SKM-1 treated with dmso at 0.1 percent for 144 hours (cell line): ENCODE results near the gene IGFBP6.
A peak's percentile ranks its signal among the peaks of the same experiment; 100 is the strongest.
"Not testable (repeated sequence)": the region's sequence is repeated elsewhere in the genome, so short reads cannot be mapped to it uniquely, and the experiment has no call there.

ENCODE experiments used
- DNase-seq: peaks from one replicate; lab custom pipeline; 2025; ENCODE audit not compliant: unreplicated experiment; lab: John Stamatoyannopoulos, UW

The IGFBP6 gene

DNA sequence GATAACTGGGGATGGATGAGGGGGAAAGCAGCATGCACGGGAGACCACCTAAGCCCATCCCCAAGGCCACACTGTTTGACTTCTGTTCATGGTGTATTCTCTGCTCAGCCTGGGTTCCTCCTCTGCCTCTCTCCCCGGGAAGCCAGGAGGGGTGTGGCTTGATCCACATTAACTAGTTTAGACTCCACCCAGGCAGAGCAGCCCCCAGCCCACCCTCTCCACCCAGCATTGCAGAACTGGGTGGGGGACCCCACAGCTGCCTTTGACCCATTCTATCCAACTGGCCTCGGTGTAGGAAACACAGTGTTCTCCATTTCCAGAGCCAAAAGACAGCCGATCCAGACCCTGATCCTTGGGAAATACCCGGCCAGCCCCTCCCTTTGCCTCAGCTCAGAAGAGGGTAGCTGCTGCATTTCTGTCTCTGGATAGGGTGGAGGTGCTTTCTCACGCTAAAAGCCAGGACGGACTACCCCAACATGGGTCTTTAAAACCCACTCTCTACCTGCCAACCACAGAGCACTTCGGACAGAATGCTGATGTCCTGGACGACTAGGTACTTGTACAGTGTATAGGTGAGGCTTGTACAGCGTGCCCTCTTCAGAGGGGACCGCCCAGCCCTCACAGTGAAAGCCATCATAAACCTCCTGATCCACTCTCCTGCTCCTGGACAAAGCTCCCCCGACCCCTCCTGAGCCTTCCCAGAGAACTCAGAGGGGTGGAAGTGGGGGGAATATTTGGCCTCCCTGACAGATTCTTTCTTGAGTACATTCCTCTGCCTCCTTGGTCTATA lies 27.7 kb upstream of the IGFBP6 start:
- DNase-seq, result no peak

DNA sequence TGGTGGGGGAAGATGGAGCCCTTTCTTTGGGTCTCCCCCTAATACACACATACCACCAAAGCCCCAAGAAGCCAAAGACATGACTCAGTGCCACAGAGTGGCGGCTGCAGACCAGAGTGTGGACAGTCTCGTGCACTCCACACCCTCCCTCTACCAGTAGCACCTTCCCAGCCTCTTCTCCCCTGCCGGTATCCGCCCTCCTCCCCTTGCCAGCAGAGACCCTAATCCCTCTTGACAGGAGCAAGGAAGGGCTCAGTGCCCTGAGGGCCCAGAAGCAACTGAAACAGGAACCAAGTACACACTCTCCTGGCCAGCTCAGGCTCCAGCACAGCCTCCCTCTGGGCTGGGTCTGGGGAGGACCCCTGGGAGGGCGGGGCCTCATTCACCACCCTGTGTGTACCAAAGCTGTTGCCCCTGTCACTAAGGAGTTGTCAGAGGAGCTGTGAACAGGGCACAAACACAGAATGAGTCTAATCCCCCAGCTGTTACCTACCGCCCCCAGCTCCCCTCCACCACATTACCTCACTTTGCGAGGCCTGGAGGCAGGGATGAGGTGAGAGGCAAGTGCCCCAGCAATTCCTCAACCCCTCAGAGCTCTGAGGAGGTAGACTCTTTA lies 26.5 kb upstream of the IGFBP6 start:
- no peak for DNase-seq

DNA sequence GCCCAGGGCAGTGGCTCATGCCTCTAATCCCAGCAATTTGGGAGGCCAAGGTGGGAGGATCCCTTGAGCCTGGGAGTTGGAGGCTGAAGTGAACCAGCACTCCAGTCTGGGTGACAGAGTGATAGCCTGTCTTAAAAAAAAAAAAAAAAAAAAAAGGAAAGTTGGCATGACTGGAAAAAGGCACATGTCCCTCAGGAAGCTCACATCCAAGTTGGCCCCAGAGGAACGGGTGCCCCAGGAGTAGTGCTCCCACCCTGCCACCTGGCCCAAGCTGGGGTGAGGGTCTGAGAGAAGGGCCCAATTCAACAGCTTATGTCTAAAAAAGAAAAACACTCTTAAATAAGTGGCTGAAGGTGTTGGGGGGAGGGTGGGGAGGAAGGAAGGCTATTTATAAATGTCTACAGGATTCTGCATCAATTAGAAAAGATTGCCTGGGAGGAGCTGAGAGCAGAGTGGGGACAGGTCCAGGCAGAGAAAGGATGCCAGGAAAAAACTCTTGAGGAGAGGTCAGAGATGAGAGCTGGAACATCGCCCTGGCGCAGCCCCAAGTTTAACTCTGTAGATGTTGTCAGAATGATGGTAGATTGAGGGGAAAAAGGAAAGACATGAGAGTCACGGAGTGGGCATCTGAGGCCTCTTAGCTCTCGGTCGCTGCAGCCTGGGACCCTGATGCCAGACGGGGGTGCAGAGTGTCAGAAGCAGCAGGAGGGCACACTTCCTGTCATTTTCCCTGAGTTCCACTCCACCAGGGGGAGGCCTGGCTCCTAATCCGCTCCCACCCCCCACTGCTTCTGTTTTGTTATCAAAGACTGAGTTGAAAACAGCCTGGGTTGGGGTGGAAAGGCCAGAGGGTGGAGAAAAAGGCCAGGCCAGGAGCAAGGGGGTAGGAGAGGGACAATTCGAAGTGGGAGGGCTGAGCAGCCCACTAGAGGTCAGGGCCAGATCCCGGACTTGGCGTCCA lies 25.6 kb upstream of the IGFBP6 start:
- DNase-seq, result no peak

DNA sequence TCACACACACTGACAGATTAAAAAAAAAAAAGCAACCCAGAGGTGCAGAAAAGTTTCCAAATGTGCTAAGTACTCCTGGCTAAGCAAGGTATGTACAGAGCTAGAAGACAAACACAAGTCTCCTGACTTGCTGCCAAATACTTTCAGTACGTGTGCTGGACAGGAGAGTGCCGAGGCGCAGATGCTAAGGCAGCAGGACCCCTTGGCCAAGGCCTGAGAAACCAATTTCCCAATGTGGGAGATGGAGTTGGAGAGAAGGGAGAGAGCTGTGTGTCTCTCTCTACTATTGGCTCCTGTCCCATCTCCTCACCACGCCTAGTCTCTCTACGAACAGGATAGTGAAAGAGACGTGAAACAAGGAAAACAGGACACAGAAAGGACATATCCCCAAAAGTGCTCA lies 23.6 kb upstream of the IGFBP6 start:
- no peak for DNase-seq

DNA sequence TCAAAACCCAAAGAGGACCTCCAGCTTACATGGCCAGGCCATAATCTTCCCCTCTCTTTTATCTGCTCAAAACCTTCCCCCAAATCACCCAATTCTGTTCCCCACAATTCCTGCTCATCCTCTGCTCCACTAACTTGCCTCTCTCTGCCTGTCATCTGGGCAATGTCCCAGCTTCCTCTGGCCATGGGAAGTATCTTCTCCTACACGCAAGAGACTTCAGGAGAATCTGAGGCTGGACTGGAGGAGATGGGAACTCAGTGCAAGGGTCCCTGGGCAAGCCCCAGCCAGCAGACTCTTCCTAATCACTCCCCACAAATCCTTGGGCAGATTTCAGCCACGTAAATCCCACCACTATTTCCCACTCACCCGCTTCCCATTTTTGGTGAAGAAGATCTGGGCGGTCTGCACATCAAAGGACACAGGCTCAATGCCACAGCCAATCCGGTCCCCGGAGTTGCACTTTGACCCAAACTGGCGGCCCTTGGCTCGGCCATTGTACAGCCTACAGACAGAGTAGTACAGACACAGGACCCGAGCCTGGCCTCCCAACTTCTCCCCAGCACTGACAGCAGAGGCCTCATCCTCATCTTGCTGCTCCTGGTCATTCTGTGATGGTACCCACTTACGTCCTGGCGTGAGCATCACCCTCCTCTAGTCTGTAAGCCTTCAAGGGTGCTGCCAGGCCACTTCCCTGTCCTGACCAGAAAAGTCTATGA lies 23.0 kb upstream of the IGFBP6 start:
- DNase-seq, result no peak

DNA sequence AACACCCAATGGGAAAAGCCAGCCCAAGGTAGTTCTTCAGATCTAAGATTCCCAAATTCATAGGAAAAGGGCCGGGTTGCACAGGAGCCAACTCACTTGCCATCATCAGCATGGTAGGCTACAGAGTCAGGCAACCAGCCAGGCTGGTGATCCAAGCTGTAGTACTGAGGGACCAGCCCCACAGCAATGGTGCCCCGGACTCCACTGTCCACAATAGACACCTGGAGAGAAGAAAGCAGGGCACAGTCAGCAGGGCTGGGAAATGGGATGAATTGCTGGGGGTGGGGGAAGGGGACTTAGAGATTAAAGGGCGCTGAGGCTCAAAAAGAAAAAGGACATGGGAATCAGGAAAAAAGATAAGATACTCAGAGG lies 22.5 kb upstream of the IGFBP6 start:
- DNase-seq, result no peak

DNA sequence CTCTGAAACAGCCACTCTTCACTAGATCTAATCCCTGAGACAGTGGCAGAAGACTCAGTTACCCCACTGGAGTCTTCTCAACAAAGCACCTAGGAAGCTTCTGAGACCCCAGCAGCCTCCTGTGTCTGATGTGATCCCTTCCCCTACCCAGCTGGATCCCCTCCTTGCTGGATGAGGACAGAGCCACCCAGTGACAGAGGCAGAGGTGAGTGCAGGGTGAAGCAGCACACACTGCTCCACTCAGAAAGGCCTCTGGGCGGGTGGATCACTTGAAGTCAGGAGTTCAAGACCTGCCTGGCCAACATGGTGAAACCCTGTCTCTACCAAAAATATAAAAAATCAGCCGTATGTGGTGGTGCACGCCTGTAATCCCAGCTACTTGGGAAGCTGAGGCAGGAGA lies 21.0 kb upstream of the IGFBP6 start:
- DNase-seq, result no peak

DNA sequence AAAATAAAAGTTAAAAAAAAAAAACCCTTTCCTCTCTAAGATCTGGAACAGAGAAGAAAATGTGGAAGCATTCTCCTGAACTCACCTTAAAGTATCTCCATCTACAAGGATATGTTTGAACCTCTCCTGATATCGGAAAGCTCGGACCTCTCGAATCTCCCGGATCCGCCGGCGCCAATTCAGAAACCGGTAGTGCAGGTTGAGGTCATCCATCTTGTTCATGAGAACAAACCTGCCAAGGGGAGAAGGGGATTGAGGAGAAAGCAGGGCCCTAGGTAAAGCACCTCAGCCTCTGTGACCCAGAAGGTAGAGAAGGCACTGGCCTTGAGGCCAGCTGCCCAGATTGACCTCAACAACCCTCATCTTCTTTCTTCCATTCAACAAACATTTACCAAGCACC lies 20.4 kb upstream of the IGFBP6 start:
- no peak for DNase-seq

DNA sequence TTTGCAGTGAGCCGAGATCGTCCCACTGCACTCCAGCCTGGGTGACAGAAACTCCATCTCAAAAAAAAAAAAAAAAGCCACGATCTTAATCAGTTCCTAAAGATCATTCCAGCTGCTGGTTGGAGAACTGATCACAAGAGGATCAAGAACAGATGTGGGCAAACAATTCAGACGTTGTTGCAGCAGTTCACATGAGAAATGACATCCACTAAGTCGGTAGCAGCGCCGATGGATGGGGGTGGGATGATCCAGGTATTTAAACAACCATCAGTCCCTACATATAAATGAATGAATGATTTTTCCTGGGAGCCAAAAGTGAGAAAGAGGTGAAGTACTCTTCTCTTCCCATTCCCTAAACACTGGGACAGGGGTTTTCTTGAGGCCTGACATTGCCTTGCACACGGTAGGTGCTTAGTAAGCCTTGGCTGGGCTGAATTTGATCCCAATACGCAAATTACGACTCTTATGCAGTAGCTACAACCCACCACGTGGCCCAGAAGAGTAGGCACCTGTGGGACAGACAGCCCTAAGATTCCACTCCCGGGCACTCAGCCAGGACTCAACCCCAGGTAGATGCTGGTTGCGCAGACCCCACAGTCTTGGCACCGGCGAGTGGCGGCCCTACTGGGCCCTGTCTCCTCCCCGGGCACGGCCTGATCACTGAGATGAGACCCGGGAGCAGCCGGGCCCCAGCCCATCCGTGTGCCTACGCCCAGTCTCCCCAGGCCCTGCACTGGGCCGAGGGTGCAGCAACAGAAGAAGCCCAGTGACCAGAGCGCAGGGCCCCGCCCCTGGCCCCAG lies 18.8 kb upstream of the IGFBP6 start:
- DNase-seq, result no peak

DNA sequence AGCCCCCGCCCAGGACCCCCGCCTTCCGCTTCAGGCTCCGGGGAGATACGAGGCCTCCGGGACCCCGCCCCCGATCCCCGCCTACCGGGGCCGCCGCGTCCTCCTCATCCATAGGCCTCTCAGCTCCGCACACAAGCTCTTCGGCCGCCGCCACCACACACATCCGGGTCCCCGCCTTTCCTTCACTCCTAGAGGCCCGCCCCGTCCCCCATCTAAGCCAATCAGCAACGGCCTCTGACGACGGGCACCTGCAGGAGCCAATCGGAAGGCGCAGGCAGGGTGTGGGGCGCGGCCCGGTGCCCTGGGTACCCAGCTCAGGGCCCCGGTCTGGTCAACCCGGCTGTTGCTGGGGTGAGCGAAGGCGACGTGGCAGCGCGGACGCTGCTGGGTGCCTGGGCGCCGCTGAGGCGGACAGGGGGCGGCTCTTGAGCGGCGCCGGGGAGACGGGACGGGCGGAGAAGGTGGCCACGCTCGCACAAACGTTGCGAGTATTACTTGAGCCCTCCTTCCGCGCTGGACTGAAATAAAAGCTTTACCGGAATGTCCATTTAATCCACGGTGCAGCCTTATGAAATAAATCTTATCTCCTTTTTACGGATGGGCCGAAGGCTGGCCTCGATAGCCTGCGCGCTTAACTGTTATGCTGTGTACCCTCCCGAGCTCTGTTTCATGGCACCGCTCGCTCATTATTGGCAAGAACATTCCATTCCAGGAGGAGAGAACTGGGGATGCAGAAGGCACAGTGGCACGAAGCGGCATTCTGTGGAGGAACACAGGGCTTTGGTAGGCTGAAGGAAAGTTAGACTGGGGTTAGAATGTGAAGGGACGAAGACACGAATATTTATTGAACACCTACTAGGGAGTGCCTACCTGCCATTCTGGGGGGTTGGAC lies 18.0 kb upstream of the IGFBP6 start, which contains the start of gene SPRYD3:
TSS of gene SPRYD3 (minus strand) at position 165 of the 892 bp plus-strand sequence. CDS start at position 108, 57 bp downstream.
- DNase-seq, result peak; percentile 71

DNA sequence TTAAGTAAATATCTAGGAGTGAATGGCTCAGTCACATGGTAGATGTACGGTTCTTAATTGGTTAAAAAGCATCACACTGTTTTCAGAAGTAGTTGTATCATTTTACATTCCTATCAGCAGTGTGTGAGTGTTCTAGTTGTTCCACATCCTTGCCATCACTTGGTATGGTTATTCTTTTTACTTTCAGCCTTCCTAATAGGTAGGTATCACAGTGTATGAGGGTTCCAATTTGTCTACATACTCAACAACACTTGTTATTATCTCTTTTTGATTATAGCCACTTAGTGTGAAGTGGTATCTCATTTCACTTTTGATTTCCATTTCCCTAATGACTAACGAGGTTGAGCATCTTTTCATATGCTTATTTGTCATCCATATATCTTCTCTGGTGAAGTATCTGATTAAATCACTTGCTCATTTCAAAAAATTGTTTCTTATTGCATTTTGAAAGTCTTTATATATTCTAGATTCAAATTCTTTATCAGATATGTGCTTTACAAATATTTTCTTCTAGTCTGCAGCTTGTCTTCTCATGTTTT lies 14.8 kb upstream of the IGFBP6 start:
- no peak for DNase-seq

DNA sequence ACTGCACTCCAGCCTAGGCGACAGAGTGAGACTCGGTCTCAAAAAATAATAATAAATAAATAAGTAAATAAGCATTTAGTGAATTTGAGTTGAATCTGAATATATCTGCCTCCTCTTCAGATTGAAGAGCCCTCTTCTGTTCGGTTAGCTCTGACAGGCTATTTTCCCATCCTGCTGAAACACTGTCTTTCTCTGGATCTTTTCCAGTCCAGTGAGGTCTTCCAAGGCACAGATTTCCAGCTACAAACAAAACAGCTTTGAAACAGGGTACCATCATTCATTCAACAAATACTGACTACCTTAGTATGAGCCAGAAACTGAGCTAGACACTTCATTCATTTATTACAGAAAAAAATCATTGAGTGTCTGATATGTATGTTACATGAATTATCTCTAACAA lies 11.1 kb upstream of the IGFBP6 start:
- no peak for DNase-seq

DNA sequence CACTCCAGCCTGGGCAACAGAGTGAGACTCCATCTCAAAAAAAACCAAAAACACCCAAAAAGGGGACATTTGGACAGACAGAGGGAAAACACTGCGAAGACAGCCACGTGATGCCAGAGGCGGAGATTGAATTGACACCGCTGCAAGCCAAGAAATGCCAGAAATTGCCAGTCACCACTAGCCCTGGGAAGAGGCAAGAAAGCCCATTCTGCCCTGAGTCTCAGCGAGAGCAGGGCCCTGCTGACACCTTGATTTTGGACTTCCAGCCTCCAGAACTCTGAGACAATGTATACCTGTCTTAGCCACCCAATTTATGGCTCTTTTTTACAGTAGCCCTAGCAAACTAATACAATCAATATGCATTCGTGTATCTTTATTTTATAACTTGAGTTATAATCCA lies 7.4 kb upstream of the IGFBP6 start:
- no peak for DNase-seq

DNA sequence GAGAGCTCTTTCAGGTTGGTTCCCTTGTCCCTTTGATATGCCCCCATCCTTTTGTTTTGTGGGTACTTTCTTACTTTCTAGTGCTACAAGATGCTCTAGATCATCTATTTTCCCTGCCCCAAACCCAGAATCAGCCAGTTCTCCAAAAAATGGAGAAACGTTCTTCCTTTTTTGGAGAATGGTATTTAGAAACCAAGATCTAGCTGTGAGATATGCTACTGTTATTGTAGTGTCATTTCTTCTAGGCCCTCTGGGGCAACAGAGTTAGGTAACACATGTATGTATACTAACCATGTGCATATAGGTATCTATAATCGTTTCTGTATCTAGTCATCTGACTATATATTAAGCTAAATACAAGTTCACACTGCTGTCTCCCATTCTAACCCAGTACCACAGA lies 6.9 kb upstream of the IGFBP6 start:
- DNase-seq, result no peak

DNA sequence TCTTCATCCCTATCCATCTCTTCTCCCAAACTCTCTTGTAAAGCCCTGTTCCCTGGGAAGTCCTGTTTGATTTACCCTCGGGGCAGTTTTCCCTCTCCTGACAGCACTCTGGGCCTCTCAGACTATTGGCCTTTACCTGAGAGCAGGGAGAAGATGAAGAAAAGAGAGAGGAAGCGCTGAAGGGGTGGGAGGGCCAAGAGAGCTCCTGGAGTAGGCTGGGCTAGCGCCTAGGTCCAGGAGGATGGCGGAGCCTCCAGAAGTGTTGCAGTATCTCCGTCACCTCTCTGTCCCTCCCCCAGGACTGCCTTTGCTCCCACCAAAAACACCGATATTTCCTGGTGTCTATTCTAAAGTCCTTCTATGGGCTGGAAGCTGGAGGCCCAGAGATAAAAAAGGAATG lies 5.7 kb upstream of the IGFBP6 start:
- no peak for DNase-seq

DNA sequence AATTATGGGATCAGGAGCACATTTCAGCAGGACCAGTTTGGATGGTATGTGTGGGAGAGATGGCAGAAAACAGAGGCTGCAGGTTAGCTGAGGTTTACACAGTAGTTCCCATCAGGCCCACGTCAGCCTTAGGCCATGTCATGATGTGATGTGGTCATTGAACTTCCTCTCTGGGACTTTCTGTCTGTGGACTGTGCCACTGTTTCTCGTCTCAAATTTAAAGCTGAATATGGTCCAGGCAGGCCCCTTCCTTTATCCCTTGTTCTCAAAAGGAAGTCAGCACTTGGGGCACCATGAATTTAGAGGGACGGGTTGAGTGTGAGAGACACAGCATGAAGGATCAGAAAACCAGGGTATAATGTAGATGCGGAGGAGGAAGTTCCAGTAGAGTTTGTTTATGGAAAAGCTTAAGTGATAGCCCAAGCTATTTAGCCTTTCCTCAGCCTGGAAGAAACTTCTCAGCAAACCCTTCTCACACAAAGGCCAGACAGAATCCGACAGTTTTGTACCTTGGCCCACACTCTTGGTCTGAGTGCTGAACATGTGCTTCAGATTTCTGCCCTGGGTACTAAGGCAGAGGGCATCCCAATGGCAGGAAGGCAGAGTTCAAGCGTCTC lies 3.6 kb upstream of the IGFBP6 start:
- peak; percentile 18 for DNase-seq

DNA sequence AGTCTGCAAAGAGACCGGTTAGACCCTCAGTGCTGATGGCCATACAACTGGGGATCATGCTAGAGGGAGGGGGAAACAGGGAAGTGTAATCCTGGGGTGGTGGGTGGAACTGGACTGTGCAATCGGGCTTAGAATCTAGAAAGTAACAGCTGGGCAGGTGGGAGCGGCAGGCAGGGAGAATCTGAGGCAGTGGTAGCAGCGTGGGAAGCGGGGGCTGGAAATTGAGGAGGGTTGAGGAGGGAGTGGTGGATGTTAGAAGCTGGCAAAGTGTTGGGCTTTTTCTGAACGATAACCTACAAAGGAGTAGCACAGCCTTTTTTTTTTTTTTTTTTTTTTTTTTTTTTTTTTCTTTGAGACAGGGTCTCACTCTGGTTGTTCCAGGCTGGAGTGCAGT lies 3.1 kb upstream of the IGFBP6 start:
- DNase-seq, result no peak

DNA sequence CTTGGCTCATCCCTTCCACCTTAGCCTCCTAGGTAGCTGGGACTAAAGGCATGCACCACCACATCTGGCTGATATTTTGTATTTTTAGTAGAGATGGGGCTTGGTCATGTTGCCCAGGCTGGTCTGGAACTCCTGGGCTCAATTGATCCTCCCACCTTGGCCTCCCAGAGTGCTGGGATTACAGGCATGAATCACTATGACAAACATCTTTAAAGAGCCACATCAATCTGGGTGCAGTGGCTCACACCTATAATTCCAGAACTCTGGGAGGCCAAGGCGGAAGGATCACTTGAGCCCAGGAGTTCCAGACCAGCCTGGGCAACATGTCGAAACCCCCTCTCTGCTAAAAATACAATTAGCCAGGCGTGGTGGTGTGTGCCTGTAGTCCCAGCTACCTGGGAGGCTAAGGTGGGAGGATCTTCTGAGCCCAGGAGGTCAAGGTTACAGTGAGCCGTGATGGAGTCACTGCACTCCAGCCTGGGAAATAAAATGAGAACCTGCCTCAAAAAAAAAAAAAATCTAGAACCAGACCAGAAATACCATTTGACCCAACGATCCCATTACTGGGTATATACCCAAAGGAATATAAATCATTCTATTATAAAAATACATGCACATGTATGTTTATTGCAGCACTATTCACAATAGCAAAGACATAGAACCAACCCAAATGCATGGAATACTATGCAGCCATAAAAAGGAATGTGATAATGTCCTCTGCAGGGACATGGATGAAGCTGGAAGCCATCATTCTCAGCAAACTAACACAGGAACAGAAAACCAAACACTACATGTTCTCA lies 2.5 kb upstream of the IGFBP6 start:
- not testable (repeated sequence) for DNase-seq
